PC-9 (cell line): ENCODE measurements around the gene TMEM200B.

ENCODE experiments used
- EZH2 ChIP-seq: fragments of 200-600 bp; sonication (generic); IDR thresholded peaks from 2 replicates; pipeline ENCODE4 v1.8.0; 2017; ENCODE audit warnings: antibody characterized with exemption, low read depth
- TF ChIP-seq, protein P1 (sequence below): fragments of 200-600 bp; sonication (generic); conservative IDR thresholded peaks from 2 replicates; pipeline ENCODE4 v1.6.1; 2017; ENCODE audit warnings: mixed run types, antibody characterized with exemption, mild to moderate bottlenecking, moderate library complexity

DNA sequence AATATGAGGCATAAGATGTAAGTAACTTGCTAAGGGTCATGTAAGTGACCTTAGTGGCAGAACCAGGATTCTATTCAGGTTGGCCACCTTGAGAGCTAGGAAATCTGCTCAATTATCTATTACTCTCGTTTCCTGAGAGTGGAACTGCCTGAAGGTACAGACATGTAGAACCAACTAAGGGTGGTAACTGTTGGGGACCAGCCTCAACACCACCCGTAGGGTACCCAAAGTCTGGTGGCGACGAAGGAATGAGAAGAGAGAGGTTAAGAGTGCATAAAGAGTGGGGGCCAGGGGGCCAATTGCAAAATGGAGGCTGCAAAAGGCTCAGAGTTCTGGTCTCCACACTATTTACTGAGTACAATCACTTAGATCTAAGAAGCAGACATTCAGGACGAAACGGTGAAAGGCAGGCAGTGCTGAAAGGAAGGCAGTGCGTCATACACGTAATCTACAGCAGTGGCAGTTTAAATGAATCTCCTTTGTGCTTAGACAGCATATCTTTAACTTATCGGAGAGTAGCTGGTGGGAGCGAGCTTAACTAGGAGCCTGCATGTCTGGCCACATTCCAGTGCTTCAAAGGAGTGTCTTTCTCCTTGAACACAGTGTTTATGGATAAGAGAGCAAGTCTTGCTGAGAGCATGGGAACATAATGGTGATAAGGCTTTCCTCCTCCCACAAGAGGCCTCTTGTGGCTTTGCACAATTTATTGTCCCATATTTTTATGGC is 33.0 kb upstream of the TMEM200B start:
- TF ChIP-seq, protein P1, sequence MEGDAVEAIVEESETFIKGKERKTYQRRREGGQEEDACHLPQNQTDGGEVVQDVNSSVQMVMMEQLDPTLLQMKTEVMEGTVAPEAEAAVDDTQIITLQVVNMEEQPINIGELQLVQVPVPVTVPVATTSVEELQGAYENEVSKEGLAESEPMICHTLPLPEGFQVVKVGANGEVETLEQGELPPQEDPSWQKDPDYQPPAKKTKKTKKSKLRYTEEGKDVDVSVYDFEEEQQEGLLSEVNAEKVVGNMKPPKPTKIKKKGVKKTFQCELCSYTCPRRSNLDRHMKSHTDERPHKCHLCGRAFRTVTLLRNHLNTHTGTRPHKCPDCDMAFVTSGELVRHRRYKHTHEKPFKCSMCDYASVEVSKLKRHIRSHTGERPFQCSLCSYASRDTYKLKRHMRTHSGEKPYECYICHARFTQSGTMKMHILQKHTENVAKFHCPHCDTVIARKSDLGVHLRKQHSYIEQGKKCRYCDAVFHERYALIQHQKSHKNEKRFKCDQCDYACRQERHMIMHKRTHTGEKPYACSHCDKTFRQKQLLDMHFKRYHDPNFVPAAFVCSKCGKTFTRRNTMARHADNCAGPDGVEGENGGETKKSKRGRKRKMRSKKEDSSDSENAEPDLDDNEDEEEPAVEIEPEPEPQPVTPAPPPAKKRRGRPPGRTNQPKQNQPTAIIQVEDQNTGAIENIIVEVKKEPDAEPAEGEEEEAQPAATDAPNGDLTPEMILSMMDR, result no peak
- TF ChIP-seq EZH2, result no peak
